ENCODE results near the gene TCF4.

TCF4 gene

GRCh38 chr18:55419947-55420664 is 167.9 kb downstream of the TCF4 start:
- H3K4me3 ChIP-seq (ENCODE audit: low read length): no peak overlapping the region
- no peak for TF ChIP-seq CTCF (conservative IDR thresholded peaks at IDR 0.05; ENCODE audit: low read depth, low read length)
- no peak for DNase-seq (ENCODE audit: low read depth)

DNA sequence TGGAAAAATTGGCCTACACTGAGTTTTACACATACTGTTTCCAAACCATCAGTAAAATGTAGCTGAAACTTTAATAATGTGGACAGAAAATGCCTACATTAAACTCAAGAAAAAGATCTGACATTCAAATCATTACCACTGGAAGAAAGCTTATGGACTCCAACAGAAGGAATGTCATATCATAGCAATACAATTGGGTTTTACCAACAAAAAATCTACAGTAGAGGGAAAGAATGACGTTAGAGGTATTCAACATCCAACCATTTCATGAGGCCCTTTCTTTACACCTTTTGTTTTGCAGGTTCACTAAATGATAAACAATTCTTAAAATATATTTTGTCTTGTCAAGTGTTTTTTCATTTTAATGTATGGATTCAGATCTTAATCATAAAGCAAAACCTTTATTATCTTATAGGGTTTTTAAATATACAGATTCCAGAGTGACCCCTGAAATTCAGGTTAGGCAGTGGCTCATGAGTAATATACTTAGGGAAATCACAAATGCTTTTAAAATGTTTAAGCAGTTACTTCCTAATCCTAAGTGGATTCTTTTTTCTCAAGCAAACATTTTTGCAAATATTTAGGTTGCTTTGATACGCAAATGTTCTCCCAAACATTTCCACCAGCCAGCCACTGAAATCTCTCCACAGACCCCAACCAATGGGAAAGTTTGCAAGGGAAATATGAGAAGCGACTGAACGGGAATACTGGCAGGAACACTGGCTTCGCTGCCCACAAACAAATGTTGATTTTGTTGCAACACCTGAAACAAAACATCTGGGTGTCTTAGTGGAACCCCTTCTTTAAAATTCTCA is 168.7 kb downstream of the TCF4 start:
- DNase-seq (ENCODE audit: low read depth): no peak
- no peak overlapping the region for H3K4me3 ChIP-seq (ENCODE audit: low read length)
- TF ChIP-seq CTCF (conservative IDR thresholded peaks at IDR 0.05; ENCODE audit: low read depth, low read length): no peak

GRCh38 chr18:55418439-55418838 is 169.6 kb downstream of the TCF4 start:
- H3K4me3 ChIP-seq (ENCODE audit: low read length): no peak overlapping the region
- no peak for TF ChIP-seq CTCF (conservative IDR thresholded peaks at IDR 0.05; ENCODE audit: low read depth, low read length)
- DNase-seq (ENCODE audit: low read depth): no peak

- no peak for TF ChIP-seq CTCF (conservative IDR thresholded peaks at IDR 0.05; ENCODE audit: low read depth, low read length)
- H3K4me3 ChIP-seq (ENCODE audit: low read length): no peak overlapping the region
Measured at GRCh38 chr18:55416791-55417190, 171.2 kb downstream of the TCF4 start.

GRCh38 chr18:55415258-55415871 is 172.6 kb downstream of the TCF4 start:
- peak; percentile 89 for TF ChIP-seq CTCF (conservative IDR thresholded peaks at IDR 0.05; ENCODE audit: low read depth, low read length)
- no peak overlapping the region for H3K4me3 ChIP-seq (ENCODE audit: low read length)
- DNase-seq (ENCODE audit: low read depth): no peak

More at GRCh38 chr18:55416791-55417190, 171.2 kb downstream of the TCF4 start:
- no peak for DNase-seq (ENCODE audit: low read depth)

GRCh38 chr18:55414475-55414874 is 173.5 kb downstream of the TCF4 start:
- TF ChIP-seq CTCF (conservative IDR thresholded peaks at IDR 0.05; ENCODE audit: low read depth, low read length): no peak
- H3K4me3 ChIP-seq (ENCODE audit: low read length): no peak overlapping the region
- no peak for DNase-seq (ENCODE audit: low read depth)
